T-helper 2 cell treated with Interferon-gamma antibody and Interleukin-4, amounts not matched to agents 5 μg/mL and 100 μg/mL, for 36 hours (primary cell): Measurements from ENCODE around the gene DDC.
A peak's percentile ranks its signal among the peaks of the same experiment; 100 is the strongest.
"Not testable (repeated sequence)": the region's sequence is repeated elsewhere in the genome, so short reads cannot be mapped to it uniquely, and the experiment has no call there.

ENCODE experiments used
- DNase-seq: peaks from one replicate; pipeline ENCODE4 v3.0.0; 2021; ENCODE audit warnings: low spot score
- H3K27ac Mint-ChIP-seq: one replicate; pipeline ENCODE4 v1.8.0; 2021; ENCODE audit warnings: mild to moderate bottlenecking, mixed read lengths
- H3K27me3 Mint-ChIP-seq: one replicate; pipeline ENCODE4 v1.8.0; 2021; ENCODE audit warnings: low read depth, mixed read lengths
- H3K36me3 Mint-ChIP-seq: one replicate; pipeline ENCODE4 v1.8.0; 2021; ENCODE audit warnings: low read depth, mixed read lengths
- H3K4me1 Mint-ChIP-seq: one replicate; pipeline ENCODE4 v1.8.0; 2021; ENCODE audit warnings: low read depth, mixed read lengths
- H3K4me3 Mint-ChIP-seq: one replicate; pipeline ENCODE4 v1.8.0; 2022; ENCODE audit warnings: mild to moderate bottlenecking, moderate library complexity, mixed read lengths
- H3K9me3 Mint-ChIP-seq: one replicate; pipeline ENCODE4 v1.8.0; 2021; ENCODE audit warnings: mixed read lengths

The DDC gene

GRCh38 chr7:50534690-50535290 is 30.4 kb downstream of the DDC start:
- peak; percentile 24 for DNase-seq
- no peaks in the 10 kb centered on the region for H3K36me3 Mint-ChIP-seq
- H3K27ac Mint-ChIP-seq = no peak overlapping the region
- H3K4me1 Mint-ChIP-seq = peaks cover 16% of the 10 kb centered on the region
- H3K9me3 Mint-ChIP-seq = no peaks in the 10 kb centered on the region
- H3K27me3 Mint-ChIP-seq = peaks cover 4% of the 10 kb centered on the region
- H3K4me3 Mint-ChIP-seq = no peak overlapping the region

GRCh38 chr7:50533866-50534265 is 31.3 kb downstream of the DDC start:
- H3K27me3 Mint-ChIP-seq = peaks cover 4% of the 10 kb centered on the region
- H3K27ac Mint-ChIP-seq = no peak overlapping the region
- H3K4me3 Mint-ChIP-seq = no peak overlapping the region
- H3K9me3 Mint-ChIP-seq = no peaks in the 10 kb centered on the region
- DNase-seq = no peak
- H3K4me1 Mint-ChIP-seq = peaks cover 16% of the 10 kb centered on the region
- H3K36me3 Mint-ChIP-seq = no peaks in the 10 kb centered on the region

- DNase-seq = no peak
- Mint-ChIP-seq H3K27ac (no peak overlapping the region), H3K9me3 (no peaks in the 10 kb centered on the region)
Measured at GRCh38 chr7:50531928-50532327, 33.3 kb downstream of the DDC start.

GRCh38 chr7:50531401-50531911 is 33.7 kb downstream of the DDC start:
- peak overlapping the region; percentile 20 for H3K4me3 Mint-ChIP-seq

More at GRCh38 chr7:50531928-50532327, 33.3 kb downstream of the DDC start:
- Mint-ChIP-seq H3K36me3 (no peaks in the 10 kb centered on the region), H3K4me3 (no peak overlapping the region), H3K4me1 (peaks cover 16% of the 10 kb centered on the region), H3K27me3 (peaks cover 6% of the 10 kb centered on the region)

GRCh38 chr7:50530766-50531165 is 34.4 kb downstream of the DDC start:
- Mint-ChIP-seq H3K9me3 (no peaks in the 10 kb centered on the region), H3K36me3 (no peaks in the 10 kb centered on the region), H3K27ac (no peak overlapping the region), H3K4me3 (no peak overlapping the region), H3K27me3 (peaks cover 7% of the 10 kb centered on the region), H3K4me1 (peaks cover 16% of the 10 kb centered on the region)
- DNase-seq = no peak

More at GRCh38 chr7:50531401-50531911, 33.7 kb downstream of the DDC start:
- DNase-seq = no peak
- Mint-ChIP-seq H3K27ac (peak overlapping the region; percentile 17), H3K4me1 (peaks cover 16% of the 10 kb centered on the region), H3K27me3 (peaks cover 6% of the 10 kb centered on the region), H3K9me3 (no peaks in the 10 kb centered on the region), H3K36me3 (no peaks in the 10 kb centered on the region)

- no peaks in the 10 kb centered on the region for H3K9me3 Mint-ChIP-seq
- no peak overlapping the region for H3K27ac Mint-ChIP-seq
- DNase-seq = no peak
- H3K4me3 Mint-ChIP-seq = no peak overlapping the region
- H3K36me3 Mint-ChIP-seq = no peaks in the 10 kb centered on the region
- H3K27me3 Mint-ChIP-seq = peaks cover 12% of the 10 kb centered on the region
- H3K4me1 Mint-ChIP-seq = peaks cover 13% of the 10 kb centered on the region
Measured at GRCh38 chr7:50529093-50529862, 35.9 kb downstream of the DDC start.

- Mint-ChIP-seq H3K36me3 (no peaks in the 10 kb centered on the region), H3K4me1 (peaks cover 13% of the 10 kb centered on the region), H3K27ac (no peak overlapping the region), H3K9me3 (no peaks in the 10 kb centered on the region), H3K4me3 (no peak overlapping the region), H3K27me3 (peaks cover 15% of the 10 kb centered on the region)
- no peak for DNase-seq
Measured at GRCh38 chr7:50528266-50529092, 36.7 kb downstream of the DDC start.

- not testable (repeated sequence) for H3K36me3 Mint-ChIP-seq, H3K27ac Mint-ChIP-seq, H3K4me1 Mint-ChIP-seq, H3K4me3 Mint-ChIP-seq, DNase-seq
- Mint-ChIP-seq H3K27me3 (peaks cover 36% of the 10 kb centered on the region), H3K9me3 (peaks cover 46% of the 10 kb centered on the region)
Measured at GRCh38 chr7:50519350-50519749, 45.9 kb downstream of the DDC start.

- Mint-ChIP-seq H3K4me1 (peaks cover 8% of the 10 kb centered on the region), H3K27me3 (peaks cover 13% of the 10 kb centered on the region), H3K4me3 (no peak overlapping the region), H3K9me3 (peaks cover 15% of the 10 kb centered on the region), H3K27ac (no peak overlapping the region), H3K36me3 (peaks cover 7% of the 10 kb centered on the region)
- DNase-seq = no peak
Measured at GRCh38 chr7:50513166-50513871, 51.9 kb downstream of the DDC start.

GRCh38 chr7:50512384-50512783 is 52.8 kb downstream of the DDC start:
- Mint-ChIP-seq H3K4me3 (no peak overlapping the region), H3K27me3 (peaks cover 13% of the 10 kb centered on the region), H3K27ac (no peak overlapping the region), H3K9me3 (peaks cover 13% of the 10 kb centered on the region), H3K4me1 (peaks cover 8% of the 10 kb centered on the region), H3K36me3 (peaks cover 5% of the 10 kb centered on the region)
- no peak for DNase-seq

- no peaks in the 10 kb centered on the region for H3K36me3 Mint-ChIP-seq
- DNase-seq = no peak
- peaks cover 6% of the 10 kb centered on the region for H3K27me3 Mint-ChIP-seq
- peaks cover 5% of the 10 kb centered on the region for H3K4me1 Mint-ChIP-seq
- H3K9me3 Mint-ChIP-seq = no peaks in the 10 kb centered on the region
- H3K4me3 Mint-ChIP-seq = no peak overlapping the region
- H3K27ac Mint-ChIP-seq = no peak overlapping the region
Measured at GRCh38 chr7:50509459-50509858, 55.7 kb downstream of the DDC start.

- no peak overlapping the region for H3K4me3 Mint-ChIP-seq
- H3K36me3 Mint-ChIP-seq = no peaks in the 10 kb centered on the region
- peaks cover 5% of the 10 kb centered on the region for H3K4me1 Mint-ChIP-seq
- peaks cover 6% of the 10 kb centered on the region for H3K27me3 Mint-ChIP-seq
- no peak for DNase-seq
- no peak overlapping the region for H3K27ac Mint-ChIP-seq
- no peaks in the 10 kb centered on the region for H3K9me3 Mint-ChIP-seq
Measured at GRCh38 chr7:50508471-50508943, 56.7 kb downstream of the DDC start.

- H3K4me1 Mint-ChIP-seq = peaks cover 5% of the 10 kb centered on the region
- H3K9me3 Mint-ChIP-seq = no peaks in the 10 kb centered on the region
- no peak overlapping the region for H3K27ac Mint-ChIP-seq
- peaks cover 3% of the 10 kb centered on the region for H3K27me3 Mint-ChIP-seq
- H3K4me3 Mint-ChIP-seq = no peak overlapping the region
- no peaks in the 10 kb centered on the region for H3K36me3 Mint-ChIP-seq
- DNase-seq = no peak
Measured at GRCh38 chr7:50507898-50508470, 57.2 kb downstream of the DDC start.
